HCT116 (cell line): ENCODE measurements around the gene CDH4. TPM values are rescaled to one million over a fixed set of nuclear protein-coding genes. Genes with fewer than 3 reads are reported as not detected.

ENCODE experiments used
- ATAC-seq: fragments of 200-7000 bp; cut with Tn5 transposase; 2 replicates; pipeline ENCODE4 v1.9.1; 2020; ENCODE audit warnings: mild to moderate bottlenecking, moderate library complexity
- BruUV-seq: library from RNA; stranded (reverse); fragments of 400-500 nt; replicated peaks from 2 replicates; lab custom pipeline; 2021; lab: Mats Ljungman, UMichigan
- CTCF ChIA-PET: fragments of 300-600 bp; sonication (Branson Sonifier 250); formaldehyde crosslinking; loops from one replicate; lab custom pipeline; 2021; ENCODE audit warnings: antibody characterized with exemption; lab: Charles Lee
- POLR2A ChIA-PET: fragments of 300-600, 350-600 bp; sonication (Branson Sonifier 250); formaldehyde crosslinking; loops from one replicate; lab custom pipeline; 2021; ENCODE audit warnings: antibody characterized with exemption; lab: Charles Lee
- RAD21 ChIA-PET, 2 experiments: fragments of 300-600 bp; sonication (Branson Sonifier 250); formaldehyde crosslinking; loops; one replicate each; lab custom pipeline; 2023; ENCODE audit warnings: low total read pairs in 2 of 2; ENCODE audit not compliant: uncharacterized antibody in 2 of 2, unreplicated experiment in 2 of 2, low non-redundant PET in 1 of 2; lab: Charles Lee
- DNase-seq: peaks from one replicate; pipeline ENCODE4 v3.0.0-alpha.2; 2010; ENCODE audit warnings: low read depth, low spot score
- H2AFZ ChIP-seq: fragments of 200-600 bp; shearing (Covaris generic), sonication (generic); 2 replicates; pipeline ENCODE4 v1.6.1; 2017; ENCODE audit warnings: low read depth, mixed run types, mixed read lengths, antibody characterized with exemption, low read length; ENCODE audit not compliant: poor library complexity, severe bottlenecking
- H3K27ac ChIP-seq: 2 replicates; pipeline ENCODE4 v1.5.1; 2012; ENCODE audit warnings: low read depth, low read length
- H3K27me3 ChIP-seq: fragments of 200-600 bp; sonication (generic); 2 replicates; pipeline ENCODE4 v1.6.1; 2016; ENCODE audit warnings: mixed run types, low read length, mixed read lengths; ENCODE audit not compliant: insufficient read depth
- H3K36me3 ChIP-seq, 2 experiments: fragments of 200-500 bp in 1 of 2; fragments of 200-600 bp in 1 of 2; sonication (Bioruptor generic) in 1 of 2; sonication (generic) in 1 of 2; 2 replicates each; pipeline versions ENCODE4 v1.5.1 to v1.6.1; 2014 to 2016; ENCODE audit warnings: low read length in 2 of 2, inconsistent platforms in 1 of 2, mixed read lengths in 1 of 2, mixed run types in 1 of 2; ENCODE audit not compliant: insufficient read depth in 2 of 2, control insufficient read depth in 1 of 2
- H3K4me1 ChIP-seq, 2 experiments: fragments of 200-600 bp in 1 of 2; sonication (generic) in 1 of 2; 2 replicates each; pipeline versions ENCODE4 v1.5.1 to v1.6.1; 2012 to 2017; ENCODE audit warnings: low read length in 2 of 2, inconsistent platforms in 1 of 2, mild to moderate bottlenecking in 1 of 2, mixed read lengths in 1 of 2, mixed run types in 1 of 2, moderate library complexity in 1 of 2; ENCODE audit not compliant: insufficient read depth in 2 of 2, control insufficient read depth in 1 of 2
- H3K4me2 ChIP-seq: fragments of 200-600 bp; sonication (generic); 2 replicates; pipeline ENCODE4 v1.6.1; 2017; ENCODE audit warnings: mixed run types, low read length, mixed read lengths
- H3K4me3 ChIP-seq, 2 experiments: fragments of 200-600 bp in 1 of 2; sonication (generic) in 1 of 2; replicated peaks in 1 of 2; 2 replicates each; pipeline ENCODE4 v1.5.1; 2011 to 2016; ENCODE audit warnings: low read length in 2 of 2, control low read depth in 1 of 2, low read depth in 1 of 2, mild to moderate bottlenecking in 1 of 2, mixed read lengths in 1 of 2, mixed run types in 1 of 2
- H3K79me2 ChIP-seq: fragments of 200-600 bp; sonication (generic); 2 replicates; pipeline ENCODE4 v1.6.1; 2017; ENCODE audit warnings: mild to moderate bottlenecking, mixed run types, low read length, moderate library complexity, mixed read lengths; ENCODE audit not compliant: insufficient read depth
- H3K9ac ChIP-seq: fragments of 200-600 bp; sonication (generic); 2 replicates; pipeline ENCODE4 v1.6.1; 2016; ENCODE audit warnings: low read length, mixed read lengths
- H3K9me2 ChIP-seq: fragments of 200-600 bp; sonication (generic), shearing (Covaris generic); 2 replicates; pipeline ENCODE4 v1.6.1; 2017; ENCODE audit warnings: mixed run types, mild to moderate bottlenecking, moderate library complexity; ENCODE audit not compliant: insufficient read depth
- H3K9me3 ChIP-seq, 2 experiments: fragments of 200-500 bp in 1 of 2; fragments of 200-600 bp in 1 of 2; sonication (Bioruptor generic) in 1 of 2; sonication (generic) in 1 of 2; 2 replicates each; pipeline ENCODE4 v1.6.1; 2014 to 2017; ENCODE audit warnings: low read length in 2 of 2, mixed read lengths in 2 of 2, inconsistent platforms in 1 of 2, low read depth in 1 of 2, mild to moderate bottlenecking in 1 of 2, mixed run types in 1 of 2, moderate library complexity in 1 of 2; ENCODE audit not compliant: control insufficient read depth in 1 of 2, insufficient read depth in 1 of 2
- H4K20me1 ChIP-seq: fragments of 200-600 bp; sonication (generic), shearing (Covaris generic); 2 replicates; pipeline ENCODE4 v1.6.1; 2017; ENCODE audit warnings: mixed run types, mild to moderate bottlenecking, moderate library complexity; ENCODE audit not compliant: insufficient read depth
- ATF3 ChIP-seq: IDR thresholded peaks from 2 replicates; pipeline ENCODE4 v1.6.1; 2012
- CBX3 ChIP-seq: IDR thresholded peaks from 2 replicates; pipeline ENCODE4 v1.6.1; 2012; ENCODE audit warnings: low read depth
- CEBPB ChIP-seq: IDR thresholded peaks from 2 replicates; pipeline ENCODE4 v1.6.1; 2012; ENCODE audit warnings: low read depth
- CTCF ChIP-seq, 3 experiments: fragments of 200-600 bp in 1 of 3; sonication (generic) in 1 of 3; IDR thresholded peaks in 2 of 3; conservative IDR thresholded peaks in 1 of 3; 2 replicates each; pipeline ENCODE4 v1.5.1; 2012 to 2017; ENCODE audit warnings: low read depth in 2 of 3, low read length in 2 of 3, antibody characterized with exemption in 1 of 3, borderline replicate concordance in 1 of 3, control low read depth in 1 of 3, mild to moderate bottlenecking in 1 of 3, mixed read lengths in 1 of 3, mixed run types in 1 of 3, moderate library complexity in 1 of 3; ENCODE audit not compliant: insufficient read depth in 1 of 3
- ELF1 ChIP-seq: IDR thresholded peaks from 2 replicates; pipeline ENCODE4 v1.6.1; 2012; ENCODE audit warnings: low read depth, borderline replicate concordance
- EZH2 ChIP-seq: fragments of 200-600 bp; sonication (generic); IDR thresholded peaks from 2 replicates; pipeline ENCODE4 v1.6.1; 2017; ENCODE audit warnings: antibody characterized with exemption, mixed run types
- FOSL1 ChIP-seq: IDR thresholded peaks from 2 replicates; pipeline ENCODE4 v1.6.1; 2012; ENCODE audit warnings: low read depth
- POLR2A ChIP-seq: IDR thresholded peaks from 2 replicates; pipeline ENCODE4 v1.7.0; 2011; ENCODE audit warnings: borderline replicate concordance; ENCODE audit not compliant: insufficient read depth, insufficient read length; ENCODE audit errors: extremely low read depth
- POLR2AphosphoS5 ChIP-seq: IDR thresholded peaks from 2 replicates; pipeline ENCODE4 v1.6.1; 2011; ENCODE audit warnings: mild to moderate bottlenecking, low read depth, low read length, moderate library complexity
- RAD21 ChIP-seq: IDR thresholded peaks from 2 replicates; pipeline ENCODE4 v1.6.1; 2012; ENCODE audit warnings: low read depth, mild to moderate bottlenecking
- SIN3A ChIP-seq: IDR thresholded peaks from 2 replicates; pipeline ENCODE4 v1.6.1; 2012; ENCODE audit warnings: low read depth
- SP1 ChIP-seq: IDR thresholded peaks from 2 replicates; pipeline ENCODE4 v1.6.1; 2012; ENCODE audit warnings: low read depth
- SRF ChIP-seq: IDR thresholded peaks from 2 replicates; pipeline ENCODE4 v1.6.1; 2012; ENCODE audit warnings: low read depth
- YY1 ChIP-seq: IDR thresholded peaks from 2 replicates; pipeline ENCODE4 v1.6.1; 2011; ENCODE audit warnings: low read length, low read depth, moderate library complexity, mild to moderate bottlenecking; ENCODE audit not compliant: insufficient replicate concordance; ENCODE audit errors: extremely low read depth
- ZBTB33 ChIP-seq: IDR thresholded peaks from 2 replicates; pipeline ENCODE4 v1.6.1; 2011; ENCODE audit warnings: mild to moderate bottlenecking, low read length, moderate library complexity; ENCODE audit not compliant: insufficient replicate concordance; ENCODE audit errors: extremely low read depth
- ZFX ChIP-seq: fragments of 450-650 bp; IDR thresholded peaks from 2 replicates; pipeline ENCODE4 v1.6.1; 2017
- ZNF274 ChIP-seq: fragments of 200-500 bp; sonication (Bioruptor generic); IDR thresholded peaks from 2 replicates; pipeline ENCODE4 v1.6.1; 2014; ENCODE audit warnings: mild to moderate bottlenecking, low read depth, low read length, inconsistent platforms
- intact Hi-C: fragments of 100-400 bp; cut with micrococcal nuclease; formaldehyde crosslinking; loops from 2 replicates; pipeline ENCODE4 v1.10.0; 2022
- total RNA-seq: library from RNA; stranded (reverse); gene quantifications from one replicate; pipeline ENCODE4 v1.2.1, GENCODE V29; 2021; ENCODE audit not compliant: unreplicated experiment

Gene CDH4
- total RNA-seq, 1 experiment from 2014 or later: not detected

GRCh38 chr20:61685462-61685861 lies 433.4 kb downstream of the CDH4 start:
- no TSS peak for BruUV-seq
- intact Hi-C loops: no loop called here

DNA sequence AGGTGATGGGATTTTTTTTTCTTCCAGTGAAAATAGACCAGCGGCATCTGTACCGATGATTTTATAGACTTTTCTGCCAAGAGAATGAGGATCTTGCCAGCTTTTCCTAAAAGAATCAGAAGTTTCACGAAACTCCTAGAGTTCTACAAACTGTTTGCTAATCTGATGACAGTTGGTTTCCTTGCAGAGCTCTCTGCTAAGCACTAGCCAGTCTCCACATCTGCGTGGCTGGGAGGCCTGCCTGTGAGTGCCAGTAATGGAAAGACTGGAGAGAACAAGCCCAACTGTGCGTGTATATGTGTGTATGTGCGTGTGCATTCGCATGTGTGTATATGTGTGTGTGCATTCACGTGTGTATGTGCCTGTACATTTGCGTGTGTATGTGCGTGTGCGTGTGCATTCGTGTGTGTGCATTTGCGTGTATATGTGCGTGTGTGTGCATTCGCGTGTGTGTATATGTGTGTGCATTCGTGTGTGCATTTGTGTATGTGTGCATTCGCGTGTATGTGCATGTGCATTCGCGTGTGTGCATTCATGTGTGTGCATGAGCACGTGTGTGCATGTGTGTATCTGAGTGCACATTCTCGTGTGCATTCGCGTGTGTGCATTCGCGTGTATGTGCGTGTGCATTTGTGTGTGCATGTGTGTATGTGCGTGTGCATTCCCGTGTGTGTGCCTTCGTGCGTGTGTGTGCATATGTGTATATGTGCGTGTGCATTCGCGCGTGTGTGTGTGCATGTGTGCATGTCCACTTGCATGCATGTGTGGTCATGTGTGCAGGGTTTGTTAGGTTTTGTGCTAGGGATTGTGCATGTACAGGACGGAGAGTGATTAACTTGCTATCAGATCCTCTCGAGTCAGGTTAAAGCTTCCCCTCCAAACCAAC lies 434.2 kb downstream of the CDH4 start:
- no peak for DNase-seq
- no peak overlapping the region for H2AFZ ChIP-seq
- H3K9ac ChIP-seq: no peak overlapping the region
- no peaks in the 10 kb centered on the region for H3K9me2 ChIP-seq
- no peaks in the 10 kb centered on the region for H3K4me1 ChIP-seq
- H3K36me3 ChIP-seq: no peaks in the 10 kb centered on the region
- no peak overlapping the region for H3K27ac ChIP-seq
- no peaks in the 10 kb centered on the region for H3K79me2 ChIP-seq
- H3K27me3 ChIP-seq: peaks cover 51% of the 10 kb centered on the region
- H3K9me3 ChIP-seq: no peaks in the 10 kb centered on the region
- no peak overlapping the region for H3K4me3 ChIP-seq
- no peak overlapping the region for H3K4me2 ChIP-seq
- intact Hi-C loops: no loop called here
- ATAC-seq: no peak
- BruUV-seq: no TSS peak
- ChIA-PET CTCF (no interaction called here), RAD21 (no interaction called here), POLR2A (no interaction called here)
- no peaks in the 10 kb centered on the region for H4K20me1 ChIP-seq
- TF ChIP-seq POLR2AphosphoS5: no peak
- no peak for TF ChIP-seq SP1
- no peak for TF ChIP-seq YY1
- no peak for TF ChIP-seq ZNF274
- no peak for TF ChIP-seq CBX3
- TF ChIP-seq POLR2A: no peak
- no peak for TF ChIP-seq ATF3
- no peak for TF ChIP-seq ELF1
- no peak for TF ChIP-seq SRF
- TF ChIP-seq CEBPB: no peak
- no peak for TF ChIP-seq FOSL1
- TF ChIP-seq EZH2: no peak
- no peak for TF ChIP-seq ZBTB33
- no peak for TF ChIP-seq CTCF (IDR thresholded peaks at IDR 0.05 in 2 of 3, conservative IDR thresholded peaks at IDR 0.05 in 1 of 3; ENCODE audit: borderline replicate concordance in 1 of 3, insufficient read depth in 1 of 3, low read depth in 2 of 3, low read length in 2 of 3)
- no peak for TF ChIP-seq SIN3A
- TF ChIP-seq ZFX: no peak

More at GRCh38 chr20:61685462-61685861, 433.4 kb downstream of the CDH4 start:
- RAD21 ChIA-PET: no interaction called here
- Histone ChIP-seq H3K4me3 (no peak overlapping the region), H3K9me2 (no peaks in the 10 kb centered on the region), H3K9ac (no peak overlapping the region), H3K79me2 (no peaks in the 10 kb centered on the region), H3K4me1 (no peaks in the 10 kb centered on the region), H3K27me3 (peaks cover 55% of the 10 kb centered on the region), H3K27ac (no peak overlapping the region), H3K9me3 (no peaks in the 10 kb centered on the region)
- no peak for ATAC-seq
- TF ChIP-seq SRF (no peak), POLR2A (no peak), RAD21 (no peak)
- TF ChIP-seq, all 23 proteins: peak for 0
- no peaks in the 10 kb centered on the region for H3K36me3 ChIP-seq
- H2AFZ ChIP-seq: no peak overlapping the region
- POLR2A ChIA-PET: no interaction called here
- CTCF ChIA-PET: no interaction called here
- H3K4me2 ChIP-seq: no peak overlapping the region
- H4K20me1 ChIP-seq: no peaks in the 10 kb centered on the region
- DNase-seq: no peak
